ENCODE results near the gene FOSB. TPM values are rescaled to one million over a fixed set of nuclear protein-coding genes. Genes with fewer than 3 reads are reported as not detected.

The FOSB gene
- polyA plus RNA-seq, 2 of the 4 experiments (the other 2 are of a cell fraction) = 0.57 to 48.8 TPM

DNA sequence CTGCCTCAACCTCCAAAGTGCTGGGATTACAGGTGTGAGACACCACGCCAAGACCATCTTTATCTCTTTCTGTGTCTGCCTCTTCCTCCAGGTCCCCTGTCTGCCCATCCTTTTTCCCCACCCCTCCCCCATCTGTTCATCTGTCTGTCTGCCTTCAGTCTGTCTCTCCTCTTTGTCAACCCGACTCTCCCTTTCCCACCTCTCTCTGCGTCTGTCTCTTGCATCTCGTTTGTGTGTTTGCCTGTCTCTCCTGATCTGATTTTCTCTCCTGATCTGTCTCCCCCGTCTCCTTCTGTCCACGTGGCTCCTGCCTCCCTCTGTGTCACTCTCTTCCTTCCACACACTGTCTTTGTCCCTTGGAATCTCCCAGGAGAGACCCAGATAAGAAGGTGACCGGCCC is 49.4 kb downstream of the FOSB start:
- ATAC-seq = no peak
- Histone ChIP-seq H3K4me1 (peaks cover 67% of the 10 kb centered on the region), H3K4me2 (no peak overlapping the region), H3K27ac (no peak overlapping the region; a peak in 1 of 6 replicates), H3K4me3 (no peak overlapping the region), H3K9me3 (no peaks in the 10 kb centered on the region)
- 64% methylated on average over 7 of the region's 7 CpGs for WGBS (ENCODE audit: missing lambda C conversion rate)
- TF ChIP-seq POLR2AphosphoS2 (conservative IDR thresholded peaks at IDR 0.05; ENCODE audit: low read length) = no peak
- TF ChIP-seq CEBPB (IDR thresholded peaks at IDR 0.05) = no peak
- no peak for TF ChIP-seq BHLHE40 (IDR thresholded peaks at IDR 0.05; ENCODE audit: low read depth, low read length)
- no peak for TF ChIP-seq SMC3 (IDR thresholded peaks at IDR 0.05)
- no peak for TF ChIP-seq CBX8 (IDR thresholded peaks at IDR 0.05)
- no peak for TF ChIP-seq TFCP2L1 (CRISPR knock-in tag; IDR thresholded peaks at IDR 0.05)
- TF ChIP-seq, protein P1, sequence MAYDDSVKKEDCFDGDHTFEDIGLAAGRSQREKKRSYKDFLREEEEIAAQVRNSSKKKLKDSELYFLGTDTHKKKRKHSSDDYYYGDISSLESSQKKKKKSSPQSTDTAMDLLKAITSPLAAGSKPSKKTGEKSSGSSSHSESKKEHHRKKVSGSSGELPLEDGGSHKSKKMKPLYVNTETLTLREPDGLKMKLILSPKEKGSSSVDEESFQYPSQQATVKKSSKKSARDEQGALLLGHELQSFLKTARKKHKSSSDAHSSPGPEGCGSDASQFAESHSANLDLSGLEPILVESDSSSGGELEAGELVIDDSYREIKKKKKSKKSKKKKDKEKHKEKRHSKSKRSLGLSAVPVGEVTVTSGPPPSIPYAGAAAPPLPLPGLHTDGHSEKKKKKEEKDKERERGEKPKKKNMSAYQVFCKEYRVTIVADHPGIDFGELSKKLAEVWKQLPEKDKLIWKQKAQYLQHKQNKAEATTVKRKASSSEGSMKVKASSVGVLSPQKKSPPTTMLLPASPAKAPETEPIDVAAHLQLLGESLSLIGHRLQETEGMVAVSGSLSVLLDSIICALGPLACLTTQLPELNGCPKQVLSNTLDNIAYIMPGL (CRISPR knock-in tag; IDR thresholded peaks at IDR 0.05; ENCODE audit: borderline replicate concordance) = no peak
- TF ChIP-seq HEYL (CRISPR knock-in tag; IDR thresholded peaks at IDR 0.05) = no peak
- POLR2A ChIA-PET = no interaction called here
- no peak for FAIRE-seq
- CTCF ChIA-PET = interaction anchor here (1.3 to 5.8 kb wide), 4 partner anchors 10 to 125 kb away, joined by 3 to 43 read pairs (median 12); partner anchors contain the start of gene VASP
- no peak for DNase-seq (ENCODE audit: low read depth in 1 of 2, low spot score in 1 of 2)

- Histone ChIP-seq H3K9me3 (no peaks in the 10 kb centered on the region), H3K4me2 (peak overlapping the region; percentile 7; the same call in 1 of the 3 replicates), H3K27ac (0 out of 6 replicates have a peak overlapping the region, but pooled peaks of 1 of the 2 experiments have one; percentile 6), H3K4me3 (no peak overlapping the region), H3K4me1 (peaks cover 70% of the 10 kb centered on the region)
- no peak for DNase-seq (ENCODE audit: low read depth in 1 of 2, low spot score in 1 of 2)
- ChIA-PET POLR2A (no interaction called here), CTCF (interaction anchor here (1.5 to 2.2 kb wide), 3 partner anchors 8 to 124 kb away, joined by 3 to 8 read pairs (median 3); no protein-coding TSS in a partner anchor)
- WGBS (ENCODE audit: missing lambda C conversion rate) = 91% methylated on average over 40 of the region's 50 CpGs
- no peak for FAIRE-seq
- ATAC-seq = no peak
- TF ChIP-seq RAD21 (conservative IDR thresholded peaks at IDR 0.05 in 1 of 2, IDR thresholded peaks at IDR 0.05 in 1 of 2) (no peak), HOXB13 (CRISPR knock-in tag; IDR thresholded peaks at IDR 0.05; ENCODE audit: low read depth) (no peak), JUNB (IDR thresholded peaks at IDR 0.05) (no peak), USF2 (IDR thresholded peaks at IDR 0.05) (no peak), EHMT2 (IDR thresholded peaks at IDR 0.05; ENCODE audit: low read depth) (no peak), FOSB (CRISPR knock-in tag; IDR thresholded peaks at IDR 0.05) (no peak), CHD4 (IDR thresholded peaks at IDR 0.05; ENCODE audit: borderline replicate concordance) (no peak)
- TF ChIP-seq, protein P2, sequence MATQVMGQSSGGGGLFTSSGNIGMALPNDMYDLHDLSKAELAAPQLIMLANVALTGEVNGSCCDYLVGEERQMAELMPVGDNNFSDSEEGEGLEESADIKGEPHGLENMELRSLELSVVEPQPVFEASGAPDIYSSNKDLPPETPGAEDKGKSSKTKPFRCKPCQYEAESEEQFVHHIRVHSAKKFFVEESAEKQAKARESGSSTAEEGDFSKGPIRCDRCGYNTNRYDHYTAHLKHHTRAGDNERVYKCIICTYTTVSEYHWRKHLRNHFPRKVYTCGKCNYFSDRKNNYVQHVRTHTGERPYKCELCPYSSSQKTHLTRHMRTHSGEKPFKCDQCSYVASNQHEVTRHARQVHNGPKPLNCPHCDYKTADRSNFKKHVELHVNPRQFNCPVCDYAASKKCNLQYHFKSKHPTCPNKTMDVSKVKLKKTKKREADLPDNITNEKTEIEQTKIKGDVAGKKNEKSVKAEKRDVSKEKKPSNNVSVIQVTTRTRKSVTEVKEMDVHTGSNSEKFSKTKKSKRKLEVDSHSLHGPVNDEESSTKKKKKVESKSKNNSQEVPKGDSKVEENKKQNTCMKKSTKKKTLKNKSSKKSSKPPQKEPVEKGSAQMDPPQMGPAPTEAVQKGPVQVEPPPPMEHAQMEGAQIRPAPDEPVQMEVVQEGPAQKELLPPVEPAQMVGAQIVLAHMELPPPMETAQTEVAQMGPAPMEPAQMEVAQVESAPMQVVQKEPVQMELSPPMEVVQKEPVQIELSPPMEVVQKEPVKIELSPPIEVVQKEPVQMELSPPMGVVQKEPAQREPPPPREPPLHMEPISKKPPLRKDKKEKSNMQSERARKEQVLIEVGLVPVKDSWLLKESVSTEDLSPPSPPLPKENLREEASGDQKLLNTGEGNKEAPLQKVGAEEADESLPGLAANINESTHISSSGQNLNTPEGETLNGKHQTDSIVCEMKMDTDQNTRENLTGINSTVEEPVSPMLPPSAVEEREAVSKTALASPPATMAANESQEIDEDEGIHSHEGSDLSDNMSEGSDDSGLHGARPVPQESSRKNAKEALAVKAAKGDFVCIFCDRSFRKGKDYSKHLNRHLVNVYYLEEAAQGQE (IDR thresholded peaks at IDR 0.05) = no peak
These were observed 50.1 kb downstream of the FOSB start for GRCh38 chr19:45517641-45518468.
